HL-60 (cell line): ENCODE data around the gene TPBG.

Experiments
- DNase-seq, 2 experiments: peaks; one replicate each; pipeline ENCODE4 v3.0.0-alpha.2; 2010 to 2020; ENCODE audit warnings: low read depth in 1 of 2, low spot score in 1 of 2
- H3K27ac ChIP-seq: fragments of 250-450 bp; sonication (Bioruptor Pico); replicated peaks from 2 replicates; pipeline ENCODE4 v1.5.1; 2020; ENCODE audit warnings: mild to moderate bottlenecking, moderate library complexity
- H3K27me3 ChIP-seq: fragments of 250-450 bp; sonication (Bioruptor Pico); 2 replicates; pipeline ENCODE4 v1.5.1; 2021; ENCODE audit warnings: mild to moderate bottlenecking, moderate library complexity; ENCODE audit not compliant: insufficient read depth, poor library complexity, severe bottlenecking
- H3K4me3 ChIP-seq: replicated peaks from 2 replicates; pipeline ENCODE4 v1.5.1; 2011; ENCODE audit warnings: mild to moderate bottlenecking, control low read depth, low read length; ENCODE audit not compliant: insufficient read depth
- GABPA ChIP-seq: IDR thresholded peaks from 2 replicates; pipeline ENCODE4 v1.6.1; 2012; ENCODE audit warnings: low read depth
- POLR2AphosphoS5 ChIP-seq: IDR thresholded peaks from 2 replicates; pipeline ENCODE4 v1.6.1; 2012; ENCODE audit warnings: low read depth
- SPI1 ChIP-seq: IDR thresholded peaks from 2 replicates; pipeline ENCODE4 v1.6.1; 2012; ENCODE audit warnings: low read depth, mild to moderate bottlenecking, borderline replicate concordance
- TF ChIP-seq, protein P1 (sequence below): IDR thresholded peaks from 2 replicates; pipeline ENCODE4 v1.6.1; 2012; ENCODE audit warnings: low read depth; ENCODE audit not compliant: insufficient replicate concordance
- TF ChIP-seq, protein P2 (sequence below): IDR thresholded peaks from one replicate; pipeline ENCODE4 v1.5.1; 2011; ENCODE audit warnings: low read length, control low read depth, inconsistent platforms; ENCODE audit not compliant: insufficient read depth

Gene TPBG

DNA sequence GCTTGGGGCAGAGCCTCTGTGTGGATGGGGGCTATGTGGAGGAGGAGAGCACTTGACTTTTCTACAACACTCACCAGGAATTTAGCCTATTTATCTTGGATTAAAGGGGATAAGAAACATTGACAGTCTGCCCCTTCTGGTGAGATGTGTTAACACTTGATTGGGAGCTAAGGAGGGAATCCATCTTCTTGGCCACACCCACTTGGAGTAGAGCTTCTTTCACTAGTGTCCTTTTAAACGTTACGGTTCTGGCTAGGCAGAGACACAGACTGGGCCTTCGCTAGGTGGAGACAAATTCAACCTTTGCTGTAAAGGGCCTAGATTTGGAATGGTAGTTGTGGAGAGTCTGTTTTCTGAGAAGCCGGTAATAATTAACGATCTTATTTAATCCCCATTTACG, 15.5 kb upstream of the TPBG start:
- no peak for DNase-seq

DNA sequence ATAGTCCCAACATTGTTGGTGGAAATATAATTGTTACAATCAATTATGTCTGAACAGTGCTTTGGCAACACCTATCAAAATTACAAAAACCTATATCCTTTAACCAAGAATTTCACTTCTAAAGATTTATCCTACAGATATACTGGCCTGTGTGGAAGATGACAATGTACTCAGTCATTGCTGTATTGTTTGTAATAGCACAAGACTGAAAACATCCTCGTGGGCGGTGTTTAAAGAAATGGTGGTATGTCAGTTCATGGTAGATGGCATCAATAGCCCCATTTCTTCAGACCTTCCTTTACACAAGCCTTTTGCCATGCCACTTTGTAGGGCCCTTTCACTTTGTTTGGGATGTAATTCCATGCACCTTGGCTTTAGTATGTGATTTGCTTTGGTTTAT, 9.8 kb upstream of the TPBG start:
- Histone ChIP-seq H3K4me3 (no peak overlapping the region), H3K27me3 (no peaks in the 10 kb centered on the region), H3K27ac (no peak overlapping the region)
- no peak for DNase-seq
- TF ChIP-seq POLR2AphosphoS5 (no peak), GABPA (no peak)
- TF ChIP-seq, protein P1, sequence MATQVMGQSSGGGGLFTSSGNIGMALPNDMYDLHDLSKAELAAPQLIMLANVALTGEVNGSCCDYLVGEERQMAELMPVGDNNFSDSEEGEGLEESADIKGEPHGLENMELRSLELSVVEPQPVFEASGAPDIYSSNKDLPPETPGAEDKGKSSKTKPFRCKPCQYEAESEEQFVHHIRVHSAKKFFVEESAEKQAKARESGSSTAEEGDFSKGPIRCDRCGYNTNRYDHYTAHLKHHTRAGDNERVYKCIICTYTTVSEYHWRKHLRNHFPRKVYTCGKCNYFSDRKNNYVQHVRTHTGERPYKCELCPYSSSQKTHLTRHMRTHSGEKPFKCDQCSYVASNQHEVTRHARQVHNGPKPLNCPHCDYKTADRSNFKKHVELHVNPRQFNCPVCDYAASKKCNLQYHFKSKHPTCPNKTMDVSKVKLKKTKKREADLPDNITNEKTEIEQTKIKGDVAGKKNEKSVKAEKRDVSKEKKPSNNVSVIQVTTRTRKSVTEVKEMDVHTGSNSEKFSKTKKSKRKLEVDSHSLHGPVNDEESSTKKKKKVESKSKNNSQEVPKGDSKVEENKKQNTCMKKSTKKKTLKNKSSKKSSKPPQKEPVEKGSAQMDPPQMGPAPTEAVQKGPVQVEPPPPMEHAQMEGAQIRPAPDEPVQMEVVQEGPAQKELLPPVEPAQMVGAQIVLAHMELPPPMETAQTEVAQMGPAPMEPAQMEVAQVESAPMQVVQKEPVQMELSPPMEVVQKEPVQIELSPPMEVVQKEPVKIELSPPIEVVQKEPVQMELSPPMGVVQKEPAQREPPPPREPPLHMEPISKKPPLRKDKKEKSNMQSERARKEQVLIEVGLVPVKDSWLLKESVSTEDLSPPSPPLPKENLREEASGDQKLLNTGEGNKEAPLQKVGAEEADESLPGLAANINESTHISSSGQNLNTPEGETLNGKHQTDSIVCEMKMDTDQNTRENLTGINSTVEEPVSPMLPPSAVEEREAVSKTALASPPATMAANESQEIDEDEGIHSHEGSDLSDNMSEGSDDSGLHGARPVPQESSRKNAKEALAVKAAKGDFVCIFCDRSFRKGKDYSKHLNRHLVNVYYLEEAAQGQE: no peak
- TF ChIP-seq, protein P2, sequence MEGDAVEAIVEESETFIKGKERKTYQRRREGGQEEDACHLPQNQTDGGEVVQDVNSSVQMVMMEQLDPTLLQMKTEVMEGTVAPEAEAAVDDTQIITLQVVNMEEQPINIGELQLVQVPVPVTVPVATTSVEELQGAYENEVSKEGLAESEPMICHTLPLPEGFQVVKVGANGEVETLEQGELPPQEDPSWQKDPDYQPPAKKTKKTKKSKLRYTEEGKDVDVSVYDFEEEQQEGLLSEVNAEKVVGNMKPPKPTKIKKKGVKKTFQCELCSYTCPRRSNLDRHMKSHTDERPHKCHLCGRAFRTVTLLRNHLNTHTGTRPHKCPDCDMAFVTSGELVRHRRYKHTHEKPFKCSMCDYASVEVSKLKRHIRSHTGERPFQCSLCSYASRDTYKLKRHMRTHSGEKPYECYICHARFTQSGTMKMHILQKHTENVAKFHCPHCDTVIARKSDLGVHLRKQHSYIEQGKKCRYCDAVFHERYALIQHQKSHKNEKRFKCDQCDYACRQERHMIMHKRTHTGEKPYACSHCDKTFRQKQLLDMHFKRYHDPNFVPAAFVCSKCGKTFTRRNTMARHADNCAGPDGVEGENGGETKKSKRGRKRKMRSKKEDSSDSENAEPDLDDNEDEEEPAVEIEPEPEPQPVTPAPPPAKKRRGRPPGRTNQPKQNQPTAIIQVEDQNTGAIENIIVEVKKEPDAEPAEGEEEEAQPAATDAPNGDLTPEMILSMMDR: no peak

More for the DNA sequence above, 15.5 kb upstream of the TPBG start:
- TF ChIP-seq POLR2AphosphoS5 (no peak), GABPA (no peak), SPI1 (no peak)
- TF ChIP-seq, protein P2: no peak
- TF ChIP-seq, protein P1: no peak
- Histone ChIP-seq H3K27ac (no peak overlapping the region), H3K27me3 (no peaks in the 10 kb centered on the region), H3K4me3 (no peak overlapping the region)

DNA sequence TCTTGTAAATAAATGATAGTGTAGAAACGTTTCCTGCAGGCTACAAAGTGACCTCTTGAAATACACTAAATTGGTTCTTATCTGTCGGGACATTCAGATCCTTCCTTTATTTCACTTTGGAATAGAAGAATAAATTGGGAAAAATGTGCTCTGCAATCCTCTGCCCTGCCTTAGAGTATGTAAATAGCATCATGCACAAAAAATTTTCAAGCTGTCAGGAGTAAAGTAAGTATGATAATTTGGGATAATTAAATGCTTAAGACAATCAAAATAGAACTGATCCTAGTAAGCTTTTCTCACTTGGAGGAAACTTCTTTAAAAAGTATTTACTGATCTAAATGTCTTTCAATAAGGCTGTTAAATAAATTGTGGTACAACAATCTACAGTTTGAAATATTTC, 3.1 kb upstream of the TPBG start:
- no peak for DNase-seq
- Histone ChIP-seq H3K4me3 (no peak overlapping the region), H3K27ac (no peak overlapping the region), H3K27me3 (peaks cover 43% of the 10 kb centered on the region)
- no peak for TF ChIP-seq GABPA
- no peak for TF ChIP-seq SPI1
- TF ChIP-seq, protein P1: no peak
- TF ChIP-seq, protein P2: no peak
- no peak for TF ChIP-seq POLR2AphosphoS5
